Lower leg skin (tissue), 4 donors: ENCODE measurements around the gene GRM7. TPM values are rescaled to one million over a fixed set of nuclear protein-coding genes. Genes with fewer than 3 reads are reported as not detected.

ENCODE experiments used
- DNase-seq, 2 donors: peaks; one replicate each; pipeline ENCODE4 v3.0.0-alpha.2; 2019; ENCODE audit warnings: low spot score in 2 of 2
- H3K4me3 ChIP-seq: fragments of 200-600 bp; sonication (generic); 2 replicates; pipeline ENCODE4 v1.5.1; 2017; ENCODE audit warnings: mild to moderate bottlenecking, low read depth; ENCODE audit not compliant: poor library complexity, severe bottlenecking
- POLR2A ChIP-seq, 2 donors: fragments of 450-650 bp; IDR thresholded peaks; one replicate each; pipeline ENCODE4 v1.6.1; 2016 to 2017; ENCODE audit warnings: antibody characterized with exemption in 2 of 2, mild to moderate bottlenecking in 1 of 2, moderate library complexity in 1 of 2
- WGBS, 2 donors: methylation state at CpG; one replicate each; pipeline ENCODE4 v1.1.5; 2018; 5-methylcytosine and 5-hydroxymethylcytosine counted together
- intact Hi-C: fragments of 100-400 bp; cut with DNase I; formaldehyde crosslinking; loops from one replicate; pipeline ENCODE4 v1.15.0; 2023; ENCODE audit warnings: low total_unique reads
- total RNA-seq, 4 donors: library from RNA; depleted of rRNA; stranded (reverse); fragments of >200 nt; gene quantifications; one replicate each; pipeline ENCODE4 v1.1.0, GENCODE V29; 2016
- TF ChIP-seq, protein P1 (sequence below), 3 donors: fragments of 450-650 bp; IDR thresholded peaks; one replicate each; pipeline ENCODE4 v1.5.1; 2016; ENCODE audit warnings: antibody characterized with exemption in 3 of 3, mild to moderate bottlenecking in 3 of 3, moderate library complexity in 2 of 3

GRM7 gene
- total RNA-seq, 4 donors from 2014 or later: 0.32 TPM; not detected in 3

DNA sequence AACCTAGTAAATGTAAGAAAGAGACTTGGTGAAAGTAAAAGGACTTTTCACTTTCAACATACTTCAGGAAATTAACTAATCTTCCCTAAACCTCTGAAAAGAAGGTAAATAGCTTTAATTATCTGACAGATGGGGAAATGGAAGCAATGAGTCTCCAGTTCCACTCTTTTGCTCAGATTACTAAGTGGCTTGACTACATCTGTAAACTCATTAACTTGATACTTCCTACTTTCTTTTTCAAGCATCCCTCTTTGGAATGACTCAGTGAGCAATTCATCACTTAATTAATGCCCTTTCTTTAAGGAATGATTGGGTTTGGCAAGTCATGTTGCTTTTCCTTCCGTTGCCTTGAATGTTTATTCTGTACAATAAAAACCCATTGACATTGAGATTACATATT, 234.2 kb downstream of the GRM7 start:
- DNase-seq: no peak
- TF ChIP-seq, protein P1, sequence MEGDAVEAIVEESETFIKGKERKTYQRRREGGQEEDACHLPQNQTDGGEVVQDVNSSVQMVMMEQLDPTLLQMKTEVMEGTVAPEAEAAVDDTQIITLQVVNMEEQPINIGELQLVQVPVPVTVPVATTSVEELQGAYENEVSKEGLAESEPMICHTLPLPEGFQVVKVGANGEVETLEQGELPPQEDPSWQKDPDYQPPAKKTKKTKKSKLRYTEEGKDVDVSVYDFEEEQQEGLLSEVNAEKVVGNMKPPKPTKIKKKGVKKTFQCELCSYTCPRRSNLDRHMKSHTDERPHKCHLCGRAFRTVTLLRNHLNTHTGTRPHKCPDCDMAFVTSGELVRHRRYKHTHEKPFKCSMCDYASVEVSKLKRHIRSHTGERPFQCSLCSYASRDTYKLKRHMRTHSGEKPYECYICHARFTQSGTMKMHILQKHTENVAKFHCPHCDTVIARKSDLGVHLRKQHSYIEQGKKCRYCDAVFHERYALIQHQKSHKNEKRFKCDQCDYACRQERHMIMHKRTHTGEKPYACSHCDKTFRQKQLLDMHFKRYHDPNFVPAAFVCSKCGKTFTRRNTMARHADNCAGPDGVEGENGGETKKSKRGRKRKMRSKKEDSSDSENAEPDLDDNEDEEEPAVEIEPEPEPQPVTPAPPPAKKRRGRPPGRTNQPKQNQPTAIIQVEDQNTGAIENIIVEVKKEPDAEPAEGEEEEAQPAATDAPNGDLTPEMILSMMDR (IDR thresholded peaks at IDR 0.05): no peak
- TF ChIP-seq POLR2A (IDR thresholded peaks at IDR 0.05): no peak
- intact Hi-C loops: no loop called here
- WGBS, 2 donors: 59 to 61% methylated on average over 1 of the region's 1 CpG
- no peak overlapping the region for H3K4me3 ChIP-seq

DNA sequence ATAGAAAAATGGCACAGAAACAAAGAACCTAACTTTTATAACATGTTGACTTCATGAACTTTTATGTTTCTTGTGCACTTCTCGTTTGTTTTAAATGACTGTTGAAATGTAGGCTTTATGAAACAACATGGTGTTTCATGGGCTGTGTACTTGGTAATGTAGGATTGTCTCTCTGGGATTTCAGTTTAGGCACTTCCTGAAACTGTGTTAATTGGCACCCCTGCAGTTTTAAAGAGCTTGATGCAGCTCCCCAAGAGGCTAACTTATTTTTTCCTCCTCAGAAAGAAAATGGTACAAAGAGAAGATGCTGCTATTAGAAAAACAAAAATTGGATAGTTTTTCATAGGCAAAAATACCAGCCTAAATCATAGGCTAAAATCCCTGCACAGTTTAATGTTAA, 239.2 kb downstream of the GRM7 start:
- no peak overlapping the region for H3K4me3 ChIP-seq
- WGBS, 2 donors: 60 to 71% methylated on average over 1 of the region's 1 CpG
- DNase-seq: no peak
- no peak for TF ChIP-seq POLR2A (IDR thresholded peaks at IDR 0.05)
- TF ChIP-seq, protein P1 (IDR thresholded peaks at IDR 0.05): no peak
- intact Hi-C loops: no loop called here

DNA sequence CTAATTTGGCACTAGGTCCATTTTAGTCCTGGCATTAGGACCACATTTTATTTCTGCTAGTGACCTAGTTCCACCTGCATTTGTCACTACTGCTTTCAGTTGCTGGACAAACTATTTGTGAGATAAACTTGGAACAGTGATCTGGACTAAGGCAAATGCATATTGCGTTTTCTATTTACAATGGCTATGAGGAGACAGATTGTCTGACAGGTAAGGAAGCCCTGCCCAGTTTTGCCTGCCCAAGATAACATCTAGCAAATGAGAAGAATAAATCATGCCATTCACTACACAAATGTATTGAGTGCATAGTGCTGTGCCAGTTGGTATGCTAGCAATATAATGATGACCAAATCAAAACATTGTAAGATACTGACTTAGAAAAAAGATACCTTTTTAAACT, 245.7 kb downstream of the GRM7 start:
- intact Hi-C loops: no loop called here
- TF ChIP-seq, protein P1 (IDR thresholded peaks at IDR 0.05): no peak
- TF ChIP-seq POLR2A (IDR thresholded peaks at IDR 0.05): no peak
- H3K4me3 ChIP-seq: no peak overlapping the region
- 47 to 75% methylated on average over 1 of the region's 1 CpG for WGBS, 2 donors
- no peak for DNase-seq

DNA sequence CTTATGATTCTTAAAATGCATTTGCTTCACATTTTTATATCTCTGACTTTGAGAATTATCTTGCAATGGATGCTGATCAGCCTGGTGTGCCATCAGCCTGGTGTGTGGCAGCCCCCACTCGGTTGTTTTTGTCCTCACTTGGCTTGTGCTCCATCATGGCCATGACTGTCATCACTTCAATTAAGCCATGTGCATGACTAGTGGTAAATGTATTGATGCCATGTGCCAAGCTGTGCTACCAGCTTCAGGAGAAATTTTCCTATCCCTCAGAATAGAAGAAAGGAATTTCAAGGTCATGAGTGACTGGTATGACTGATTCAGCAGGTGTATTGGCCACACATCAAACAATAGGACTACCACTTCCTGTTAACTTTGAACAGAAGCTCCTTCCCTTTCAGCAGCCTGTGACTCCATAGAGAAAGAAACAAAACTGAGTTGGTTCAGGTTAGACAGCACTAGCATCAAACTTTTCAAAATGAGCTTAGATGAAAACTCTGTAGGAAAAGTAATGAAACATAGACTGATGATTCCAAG, 251.7 kb downstream of the GRM7 start:
- no peak for DNase-seq
- 73 to 92% methylated on average over 1 of the region's 1 CpG for WGBS, 2 donors
- TF ChIP-seq, protein P1 (IDR thresholded peaks at IDR 0.05): no peak
- TF ChIP-seq POLR2A (IDR thresholded peaks at IDR 0.05): no peak
- intact Hi-C loops: no loop called here
- H3K4me3 ChIP-seq: no peak overlapping the region

DNA sequence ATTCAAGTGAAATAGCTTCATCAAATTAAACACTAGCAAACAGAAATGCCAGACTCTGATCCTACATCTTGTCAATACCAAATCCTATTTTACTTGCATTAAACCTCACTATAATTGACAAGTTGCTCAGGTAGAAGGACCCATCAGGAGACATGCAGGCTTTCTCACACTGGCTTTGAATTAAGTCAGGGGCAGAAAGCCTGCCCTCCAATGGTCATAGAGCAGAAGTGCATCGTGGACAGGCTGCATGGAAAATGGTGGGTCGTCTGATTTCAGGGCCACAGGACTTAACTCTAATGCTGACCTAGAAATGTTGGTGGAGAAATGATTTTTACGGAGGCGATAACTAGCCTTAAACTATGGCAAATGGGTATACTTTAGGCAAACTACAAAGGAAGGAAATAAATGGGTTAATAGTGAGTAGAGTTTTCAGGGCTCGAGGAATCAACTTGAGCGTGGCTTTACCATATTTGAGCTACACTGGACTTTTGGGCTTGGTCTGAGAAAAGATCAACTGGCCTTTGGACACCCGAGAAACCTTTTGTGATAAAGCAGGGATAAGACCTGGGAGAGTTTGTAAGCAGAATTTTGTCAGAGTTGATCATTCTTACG, 283.9 kb downstream of the GRM7 start:
- WGBS, 2 donors: 70% methylated on average over 8 of the region's 8 CpGs
- no peak for DNase-seq
- TF ChIP-seq, protein P1 (IDR thresholded peaks at IDR 0.05): no peak
- no peak for TF ChIP-seq POLR2A (IDR thresholded peaks at IDR 0.05)
- intact Hi-C loops: no loop called here
- no peak overlapping the region for H3K4me3 ChIP-seq

DNA sequence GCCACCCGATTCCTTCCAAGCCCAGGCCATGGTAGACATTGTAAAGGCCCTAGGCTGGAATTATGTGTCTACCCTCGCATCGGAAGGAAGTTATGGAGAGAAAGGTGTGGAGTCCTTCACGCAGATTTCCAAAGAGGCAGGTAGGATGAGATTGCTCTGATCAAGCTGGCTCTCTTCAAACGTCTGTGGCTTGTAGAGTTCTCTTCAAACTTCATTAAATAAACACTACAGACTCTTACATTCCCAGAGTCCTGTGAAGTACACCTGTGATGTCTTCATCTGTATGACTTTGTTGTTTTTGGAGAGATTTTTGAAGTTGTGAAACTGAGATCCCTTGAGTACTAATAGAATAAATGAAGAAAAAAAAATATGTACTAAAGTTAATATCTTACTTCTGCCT, 285.6 kb downstream of the GRM7 start:
- 79 to 84% methylated on average over 5 of the region's 5 CpGs for WGBS, 2 donors
- TF ChIP-seq, protein P1 (IDR thresholded peaks at IDR 0.05): no peak
- TF ChIP-seq POLR2A (IDR thresholded peaks at IDR 0.05): no peak
- H3K4me3 ChIP-seq: no peak overlapping the region
- DNase-seq: no peak
- intact Hi-C loops: no loop called here
